H9 (cell line): ENCODE data around the gene BIN1. TPM values are rescaled to one million over a fixed set of nuclear protein-coding genes. Genes with fewer than 3 reads are reported as not detected.

Experiments used
- DNase-seq: peaks from one replicate; pipeline ENCODE4 v3.0.0-alpha.2; 2017
- H2AFZ ChIP-seq: one replicate; pipeline ENCODE4 v1.6.1; 2013; ENCODE audit warnings: mild to moderate bottlenecking, low read length, control low read depth, moderate library complexity
- H2AK5ac ChIP-seq: 2 replicates; pipeline ENCODE4 v1.6.1; 2013; ENCODE audit warnings: low read length, control low read depth, mixed read lengths; ENCODE audit not compliant: insufficient read length
- H2BK120ac ChIP-seq: one replicate; pipeline ENCODE4 v1.6.1; 2013; ENCODE audit warnings: low read depth, mild to moderate bottlenecking, low read length, control low read depth, inconsistent platforms; ENCODE audit not compliant: poor library complexity, severe bottlenecking
- H2BK12ac ChIP-seq: 2 replicates; pipeline ENCODE4 v1.6.1; 2013; ENCODE audit warnings: low read length, control low read depth, mixed read lengths, low read depth; ENCODE audit not compliant: insufficient read length
- H2BK15ac ChIP-seq: 2 replicates; pipeline ENCODE4 v1.6.1; 2013; ENCODE audit warnings: low read depth, low read length, control low read depth
- H2BK20ac ChIP-seq: one replicate; pipeline ENCODE4 v1.6.1; 2013; ENCODE audit warnings: low read depth, mild to moderate bottlenecking, low read length, control low read depth, inconsistent platforms; ENCODE audit not compliant: poor library complexity, severe bottlenecking
- H2BK5ac ChIP-seq: 2 replicates; pipeline ENCODE4 v1.6.1; 2013; ENCODE audit warnings: low read length, control low read depth, mixed read lengths; ENCODE audit not compliant: insufficient read length
- H3K14ac ChIP-seq: 2 replicates; pipeline ENCODE4 v1.6.1; 2013; ENCODE audit warnings: low read length, control low read depth; ENCODE audit not compliant: insufficient read depth
- H3K18ac ChIP-seq: 2 replicates; pipeline ENCODE4 v1.6.1; 2013; ENCODE audit warnings: low read depth, mild to moderate bottlenecking, mixed read lengths, low read length, control low read depth; ENCODE audit not compliant: insufficient read length
- H3K23ac ChIP-seq: 2 replicates; pipeline ENCODE4 v1.6.1; 2013; ENCODE audit warnings: low read length, control low read depth, mixed read lengths, low read depth; ENCODE audit not compliant: insufficient read length
- H3K23me2 ChIP-seq: 2 replicates; pipeline ENCODE4 v1.6.1; 2013; ENCODE audit warnings: low read depth, mild to moderate bottlenecking, mixed read lengths, low read length, control low read depth; ENCODE audit not compliant: insufficient read length, poor library complexity, severe bottlenecking
- H3K27ac ChIP-seq: 2 replicates; pipeline ENCODE4 v1.5.1; 2013; ENCODE audit warnings: low read length, control low read depth, mixed read lengths, low read depth; ENCODE audit not compliant: insufficient read length
- H3K27me3 ChIP-seq: 2 replicates; pipeline ENCODE4 v1.6.1; 2013; ENCODE audit warnings: low read length, control low read depth, inconsistent platforms; ENCODE audit not compliant: insufficient read depth
- H3K4ac ChIP-seq: 2 replicates; pipeline ENCODE4 v1.6.1; 2013; ENCODE audit warnings: low read depth, mild to moderate bottlenecking, control low read depth, inconsistent platforms, low read length, moderate library complexity
- H3K4me1 ChIP-seq: 2 replicates; pipeline ENCODE4 v1.6.1; 2013; ENCODE audit warnings: low read length, control low read depth, inconsistent platforms; ENCODE audit not compliant: insufficient read depth
- H3K4me2 ChIP-seq: 2 replicates; pipeline ENCODE4 v1.6.1; 2013; ENCODE audit warnings: low read length, control low read depth, mixed read lengths; ENCODE audit not compliant: insufficient read length, insufficient read depth
- H3K56ac ChIP-seq: 2 replicates; pipeline ENCODE4 v1.6.1; 2013; ENCODE audit warnings: low read depth, mild to moderate bottlenecking, mixed read lengths, low read length, control low read depth; ENCODE audit not compliant: insufficient read length
- H3K79me1 ChIP-seq: 2 replicates; pipeline ENCODE4 v1.6.1; 2013; ENCODE audit warnings: low read depth, mild to moderate bottlenecking, moderate library complexity, low read length, control low read depth, inconsistent platforms; ENCODE audit not compliant: insufficient read depth, poor library complexity, severe bottlenecking
- H3K79me2 ChIP-seq: 2 replicates; pipeline ENCODE4 v1.6.1; 2013; ENCODE audit warnings: low read length, control low read depth, inconsistent platforms; ENCODE audit not compliant: insufficient read depth
- H3K9ac ChIP-seq: 2 replicates; pipeline ENCODE4 v1.6.1; 2013; ENCODE audit warnings: low read length, control low read depth, mixed read lengths; ENCODE audit not compliant: insufficient read length; ENCODE audit errors: extremely low read depth
- H3K9me3 ChIP-seq: one replicate; pipeline ENCODE4 v1.6.1; 2013; ENCODE audit warnings: low read depth, low read length, inconsistent platforms; ENCODE audit not compliant: control insufficient read depth
- H3T11ph ChIP-seq: one replicate; pipeline ENCODE4 v1.6.1; 2013; ENCODE audit warnings: mild to moderate bottlenecking, low read length, control low read depth, inconsistent platforms
- H4K20me1 ChIP-seq: one replicate; pipeline ENCODE4 v1.6.1; 2013; ENCODE audit not compliant: control insufficient read depth, insufficient read length, insufficient read depth
- H4K5ac ChIP-seq: 2 replicates; pipeline ENCODE4 v1.6.1; 2013; ENCODE audit warnings: low read depth, mild to moderate bottlenecking, mixed read lengths, low read length, control low read depth; ENCODE audit not compliant: insufficient read length
- H4K8ac ChIP-seq: replicated peaks from 2 replicates; pipeline ENCODE4 v1.6.1; 2013; ENCODE audit warnings: low read length, control low read depth, mixed read lengths, low read depth; ENCODE audit not compliant: insufficient read length
- H4K91ac ChIP-seq: 2 replicates; pipeline ENCODE4 v1.6.1; 2013; ENCODE audit warnings: low read depth, mild to moderate bottlenecking, moderate library complexity, mixed read lengths, low read length, control low read depth; ENCODE audit not compliant: insufficient read length
- H3K27ac Mint-ChIP-seq, 3 experiments: 2 replicates in 2 of 3; 3 replicates in 1 of 3; pipeline ENCODE4 v1.8.0; 2020 to 2021; ENCODE audit warnings: mixed read lengths in 3 of 3, mild to moderate bottlenecking in 1 of 3, moderate library complexity in 1 of 3
- H3K27me3 Mint-ChIP-seq: 2 replicates; pipeline ENCODE4 v1.8.0; 2021; ENCODE audit warnings: low read depth, mild to moderate bottlenecking, moderate library complexity, mixed read lengths
- H3K36me3 Mint-ChIP-seq, 3 experiments: 2 replicates in 2 of 3; 3 replicates in 1 of 3; pipeline ENCODE4 v1.8.0; 2020 to 2021; ENCODE audit warnings: low read depth in 3 of 3, mixed read lengths in 3 of 3; ENCODE audit not compliant: insufficient read depth in 1 of 3
- H3K4me1 Mint-ChIP-seq, 2 experiments: 2 replicates each; pipeline ENCODE4 v1.8.0; 2020; ENCODE audit warnings: mixed read lengths in 2 of 2
- H3K4me3 Mint-ChIP-seq, 2 experiments: 2 replicates in 1 of 2; 3 replicates in 1 of 2; pipeline ENCODE4 v1.8.0; 2020 to 2021; ENCODE audit warnings: mild to moderate bottlenecking in 2 of 2, mixed read lengths in 2 of 2, moderate library complexity in 1 of 2
- H3K9me3 Mint-ChIP-seq, 2 experiments: 2 replicates in 1 of 2; 3 replicates in 1 of 2; pipeline ENCODE4 v1.8.0; 2020; ENCODE audit warnings: mild to moderate bottlenecking in 2 of 2, mixed read lengths in 2 of 2, moderate library complexity in 1 of 2
- WGBS: extraction: QIAGEN DNeasy Blood & Tissue Kit; methylation state at CpG from one replicate; pipeline ENCODE4 v1.1.7; 2013; ENCODE audit warnings: missing lambda C conversion rate, low lambda C conversion rate, mixed read lengths; ENCODE audit not compliant: insufficient read length; ENCODE audit errors: extremely low coverage; 5-methylcytosine and 5-hydroxymethylcytosine counted together
- total RNA-seq: library from RNA; stranded (reverse); gene quantifications from 2 replicates; pipeline ENCODE4 v1.2.1, GENCODE V29; 2021
- TF ChIP-seq, protein P1 (sequence below): fragments of 200-600 bp; sonication (generic); conservative IDR thresholded peaks from 3 replicates; pipeline ENCODE4 v1.8.0; 2021; ENCODE audit warnings: antibody characterized with exemption, mild to moderate bottlenecking

Gene BIN1
- total RNA-seq, 1 experiment from 2014 or later: 32.0 TPM

DNA sequence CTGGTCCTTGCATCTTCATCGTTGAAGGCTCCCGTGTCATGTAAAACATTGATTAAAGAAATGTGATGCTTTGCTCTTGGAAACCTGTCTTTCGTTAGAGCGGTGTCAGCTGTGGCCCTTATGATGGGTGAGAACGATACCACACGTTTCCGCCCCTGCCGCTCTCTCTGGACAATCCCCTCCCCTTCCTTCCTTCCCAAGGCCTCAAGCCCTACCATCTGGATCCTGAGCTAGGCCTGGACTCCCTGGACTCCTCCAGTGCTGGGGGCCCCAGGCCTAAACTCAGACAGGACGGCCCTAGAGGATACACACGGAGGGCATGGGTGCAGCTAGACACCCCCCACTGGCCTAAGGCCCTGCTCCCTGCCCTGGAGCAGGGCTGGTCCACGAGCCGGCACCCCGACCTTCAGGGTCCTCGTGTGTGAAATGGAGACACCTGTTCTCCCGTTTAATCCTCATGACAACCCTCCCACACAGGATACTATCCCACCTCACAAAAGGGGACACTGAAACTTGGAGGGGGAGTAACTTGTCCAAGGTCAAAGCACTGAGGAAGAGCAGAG, 13.2 kb downstream of the BIN1 start:
- Histone ChIP-seq H3K9ac (no peak overlapping the region), H2BK15ac (no peak overlapping the region), H4K20me1 (no peaks in the 10 kb centered on the region), H3K4me1 (peaks cover 2% of the 10 kb centered on the region), H2BK20ac (no peak overlapping the region), H3K27me3 (no peaks in the 10 kb centered on the region), H3K79me2 (no peaks in the 10 kb centered on the region; the same call in 1 of the 2 replicates), H3K23ac (no peak overlapping the region), H3K14ac (no peak overlapping the region), H3K9me3 (no peaks in the 10 kb centered on the region), H2AFZ (no peak overlapping the region), H4K5ac (no peak overlapping the region), H3K4me2 (no peak overlapping the region), H4K91ac (no peak overlapping the region), H2BK120ac (no peak overlapping the region), H4K8ac (no peak overlapping the region), H2BK12ac (no peak overlapping the region), H3K27ac (no peak overlapping the region), H2AK5ac (no peak overlapping the region), H3K23me2 (no peaks in the 10 kb centered on the region), H3K18ac (no peak overlapping the region), H3K4ac (no peak overlapping the region), H2BK5ac (no peak overlapping the region), H3T11ph (no peak overlapping the region), H3K79me1 (no peaks in the 10 kb centered on the region), H3K56ac (no peak overlapping the region)
- Mint-ChIP-seq H3K27ac (peak overlapping the region in 2 of 3 experiments; percentile 69 to 89; a peak in 2 of 7 replicates), H3K4me3 (no peak overlapping the region), H3K36me3 (no peaks in the 10 kb centered on the region; a peak in 1 of 7 replicates), H3K27me3 (no peaks in the 10 kb centered on the region), H3K9me3 (no peaks in the 10 kb centered on the region), H3K4me1 (peaks cover 39 to 53% of the 10 kb centered on the region in 2 experiments)
- TF ChIP-seq, protein P1, sequence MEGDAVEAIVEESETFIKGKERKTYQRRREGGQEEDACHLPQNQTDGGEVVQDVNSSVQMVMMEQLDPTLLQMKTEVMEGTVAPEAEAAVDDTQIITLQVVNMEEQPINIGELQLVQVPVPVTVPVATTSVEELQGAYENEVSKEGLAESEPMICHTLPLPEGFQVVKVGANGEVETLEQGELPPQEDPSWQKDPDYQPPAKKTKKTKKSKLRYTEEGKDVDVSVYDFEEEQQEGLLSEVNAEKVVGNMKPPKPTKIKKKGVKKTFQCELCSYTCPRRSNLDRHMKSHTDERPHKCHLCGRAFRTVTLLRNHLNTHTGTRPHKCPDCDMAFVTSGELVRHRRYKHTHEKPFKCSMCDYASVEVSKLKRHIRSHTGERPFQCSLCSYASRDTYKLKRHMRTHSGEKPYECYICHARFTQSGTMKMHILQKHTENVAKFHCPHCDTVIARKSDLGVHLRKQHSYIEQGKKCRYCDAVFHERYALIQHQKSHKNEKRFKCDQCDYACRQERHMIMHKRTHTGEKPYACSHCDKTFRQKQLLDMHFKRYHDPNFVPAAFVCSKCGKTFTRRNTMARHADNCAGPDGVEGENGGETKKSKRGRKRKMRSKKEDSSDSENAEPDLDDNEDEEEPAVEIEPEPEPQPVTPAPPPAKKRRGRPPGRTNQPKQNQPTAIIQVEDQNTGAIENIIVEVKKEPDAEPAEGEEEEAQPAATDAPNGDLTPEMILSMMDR: no peak
- no CpG with 5 or more reads among the region's 15 CpGs for WGBS
- no peak for DNase-seq
